Measurements from ENCODE around the gene IGLL5. TPM values are rescaled to one million over a fixed set of nuclear protein-coding genes. Genes with fewer than 3 reads are reported as not detected.

Gene IGLL5
- polyA plus RNA-seq, 6 donors from 2014 or later = 233 to 640 (median 475) TPM

DNA sequence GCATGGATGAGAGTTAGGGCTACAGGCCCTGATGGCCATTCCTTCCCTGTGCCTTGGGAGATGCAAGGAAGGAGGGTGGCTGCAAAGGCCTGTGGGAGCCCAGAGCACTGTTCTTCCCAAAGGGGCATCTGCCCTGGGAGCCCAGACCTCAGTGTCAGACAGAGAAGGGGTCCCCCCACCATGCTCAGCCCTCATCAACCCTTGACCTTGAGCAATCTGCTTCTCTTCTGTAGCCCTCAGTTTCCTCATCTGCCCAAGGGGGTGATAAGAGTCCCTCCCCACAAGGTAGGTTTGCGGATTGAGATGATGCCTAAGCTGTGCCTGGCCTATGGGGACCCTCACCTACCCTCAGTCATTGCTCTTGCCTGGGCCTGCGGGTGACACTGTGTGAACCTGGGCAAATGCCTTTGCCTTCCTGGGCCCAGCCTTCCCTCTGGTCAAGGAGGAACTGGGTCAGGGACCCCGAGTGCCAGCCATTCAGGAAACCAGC is 47.5 kb downstream of the IGLL5 start:
- Mint-ChIP-seq H3K27ac (peak overlapping the region; percentile 98 to 100 (median 100)), H3K27me3 (no peaks in the 10 kb centered on the region), H3K4me1 (peaks cover 83 to 99% (median 99%) of the 10 kb centered on the region in 3 donors), H3K9me3 (no peaks in the 10 kb centered on the region), H3K36me3 (no peaks in the 10 kb centered on the region), H3K4me3 (peak overlapping the region; percentile 59 to 87 (median 80))
- peak; percentile 5 to 6 for ATAC-seq (ENCODE audit: low read depth in 2 of 2)
- DNase-seq = no peak

DNA sequence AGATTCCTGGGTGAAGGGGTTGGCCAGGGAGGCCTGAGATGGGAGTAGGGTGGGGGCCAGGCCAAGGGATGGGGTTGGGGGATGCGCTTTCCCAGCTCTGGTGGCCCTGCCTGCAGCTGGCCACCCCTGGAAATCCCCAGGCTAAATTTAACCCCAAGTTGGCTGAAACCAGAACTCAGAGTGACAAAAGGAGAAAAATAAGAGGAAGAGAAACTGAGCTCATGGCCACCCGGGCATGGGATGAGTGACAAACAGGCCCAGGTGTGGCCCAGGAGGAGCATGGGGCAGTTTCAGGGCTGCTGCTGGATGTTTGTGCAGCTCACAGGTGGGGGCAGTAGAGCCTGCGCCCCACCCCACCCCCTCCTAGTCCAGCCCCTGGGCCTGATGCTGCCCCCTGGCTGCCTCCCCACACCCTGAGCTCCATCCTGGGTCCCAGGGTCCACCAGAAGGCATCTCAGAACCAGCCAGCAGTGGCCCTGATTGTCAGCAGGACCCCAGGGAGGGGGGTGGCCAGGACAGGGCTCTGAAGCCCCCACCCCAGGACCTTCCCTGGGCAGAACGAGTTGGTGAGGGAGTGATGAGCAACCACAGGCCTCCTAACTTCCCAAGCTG is 48.0 kb downstream of the IGLL5 start:
- H3K27me3 Mint-ChIP-seq = no peaks in the 10 kb centered on the region
- peak overlapping the region; percentile 32 to 87 (median 80) for H3K4me3 Mint-ChIP-seq
- peak overlapping the region; percentile 98 to 100 (median 100) for H3K27ac Mint-ChIP-seq
- peaks cover 84 to 99% (median 99%) of the 10 kb centered on the region in 3 donors for H3K4me1 Mint-ChIP-seq
- ATAC-seq (ENCODE audit: low read depth in 2 of 2) (peak; percentile 90 to 91), DNase-seq (peak; percentile 96)
- no peaks in the 10 kb centered on the region for H3K9me3 Mint-ChIP-seq
- H3K36me3 Mint-ChIP-seq = no peaks in the 10 kb centered on the region

DNA sequence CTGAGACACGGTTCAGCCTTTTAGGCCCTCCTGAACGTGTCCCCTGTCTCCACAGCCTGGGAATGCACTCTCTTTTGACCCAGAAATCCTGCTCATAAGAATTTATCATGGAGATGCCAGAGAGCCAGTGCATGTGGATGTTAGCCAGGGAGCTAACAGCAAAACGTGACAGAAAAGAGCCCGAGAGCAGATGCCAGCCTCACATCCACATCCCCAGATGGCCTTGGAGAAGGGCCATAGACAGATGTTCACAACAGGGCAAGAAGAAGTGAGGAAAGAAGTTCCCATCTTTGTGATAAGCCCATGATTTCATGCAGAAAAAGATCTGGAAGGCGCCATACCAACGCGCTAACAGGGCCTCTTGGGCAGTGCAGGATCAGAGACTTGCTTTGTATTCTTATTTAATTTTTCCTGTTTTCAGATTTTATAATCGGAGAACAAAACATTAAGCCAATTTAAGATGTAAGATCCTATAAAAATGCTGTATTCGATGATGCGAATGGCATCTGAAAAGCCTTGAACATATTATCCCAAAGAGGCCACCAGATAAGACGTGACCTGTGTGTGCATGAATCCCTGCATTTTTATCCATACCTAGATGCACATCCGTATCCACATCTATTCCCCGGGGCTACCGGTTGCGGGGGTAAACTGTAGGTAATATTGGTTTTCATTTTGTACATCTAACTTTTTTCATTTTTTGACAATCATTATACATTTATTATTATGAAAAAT is 48.7 kb downstream of the IGLL5 start:
- H3K27me3 Mint-ChIP-seq = no peaks in the 10 kb centered on the region
- H3K9me3 Mint-ChIP-seq = no peaks in the 10 kb centered on the region
- ATAC-seq (ENCODE audit: low read depth in 2 of 2) (no peak), DNase-seq (no peak)
- H3K27ac Mint-ChIP-seq = peak overlapping the region; percentile 98 to 100 (median 100)
- peaks cover 83 to 99% (median 99%) of the 10 kb centered on the region in 3 donors for H3K4me1 Mint-ChIP-seq
- H3K4me3 Mint-ChIP-seq = peak overlapping the region in 7 of 8 donors; percentile 32 to 87 (median 80)
- H3K36me3 Mint-ChIP-seq = no peaks in the 10 kb centered on the region

DNA sequence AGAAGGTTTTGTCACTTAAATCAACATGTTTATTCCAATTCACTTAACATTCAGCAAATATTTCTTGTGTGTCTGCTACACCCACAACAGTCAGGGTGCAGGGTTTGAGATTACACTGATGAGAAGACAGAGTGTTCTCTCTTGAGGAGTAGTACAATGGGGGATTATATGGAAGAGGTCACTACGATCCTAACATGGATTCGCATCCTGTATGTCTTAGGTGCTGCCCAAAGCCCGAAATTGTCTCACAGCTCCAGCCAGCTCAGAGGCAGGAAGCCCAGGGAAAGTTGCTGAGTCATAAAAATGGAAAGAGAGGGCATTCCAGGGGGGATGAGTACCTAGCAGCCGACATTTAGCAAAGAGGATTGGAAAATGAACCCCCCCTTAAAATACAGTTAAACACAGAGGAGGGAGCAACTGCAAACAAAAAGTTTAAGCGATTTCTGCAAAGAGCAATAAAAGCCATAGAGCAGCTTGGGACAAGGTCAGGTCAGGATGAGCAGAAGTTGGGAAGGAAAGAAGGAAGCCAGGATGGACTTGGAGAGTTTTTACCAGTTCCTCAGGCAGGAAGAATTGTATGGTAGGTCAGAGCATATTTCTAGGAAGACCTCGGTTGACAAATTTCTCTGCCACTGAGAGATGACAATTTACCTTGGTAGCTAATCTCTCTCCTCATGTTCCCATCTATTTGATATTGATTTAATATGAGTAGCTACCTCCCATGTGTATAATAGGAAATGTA is 49.5 kb downstream of the IGLL5 start:
- Mint-ChIP-seq H3K27me3 (no peaks in the 10 kb centered on the region), H3K4me3 (peak overlapping the region in 7 of 8 donors; percentile 15 to 70 (median 26)), H3K27ac (peak overlapping the region; percentile 2 to 100 (median 95)), H3K9me3 (no peaks in the 10 kb centered on the region), H3K36me3 (no peaks in the 10 kb centered on the region), H3K4me1 (peaks cover 79 to 99% (median 96%) of the 10 kb centered on the region in 3 donors)
- no peak for DNase-seq
- ATAC-seq (ENCODE audit: low read depth in 2 of 2) = no peak

DNA sequence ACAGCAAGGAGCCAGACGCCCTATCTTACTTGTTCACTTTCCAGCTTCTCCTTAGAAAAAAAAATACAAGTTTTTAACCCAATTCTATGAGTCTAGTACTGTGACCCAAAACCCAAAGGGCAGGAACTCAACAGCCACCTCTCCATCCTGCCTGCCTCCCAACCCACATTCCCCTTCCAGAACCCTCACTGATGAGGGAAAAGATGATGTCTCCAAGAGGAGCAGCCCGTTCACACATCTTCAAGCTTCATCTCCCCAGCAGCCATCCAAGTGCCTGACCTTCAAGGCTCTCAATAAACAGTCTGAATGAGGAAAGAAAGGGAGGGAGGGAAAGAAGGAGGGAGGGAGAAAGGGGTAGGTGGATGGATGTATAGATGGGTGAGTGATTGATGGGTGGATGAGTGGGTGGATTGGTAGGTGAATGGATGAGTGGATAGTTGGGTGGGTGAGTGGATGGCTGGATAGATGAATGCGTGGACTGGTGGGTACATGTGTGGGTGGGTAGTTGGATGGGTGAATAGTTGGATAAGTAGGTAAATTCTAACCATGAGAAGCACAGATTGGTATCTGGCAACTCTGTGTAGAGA is 50.4 kb downstream of the IGLL5 start:
- DNase-seq (no peak), ATAC-seq (ENCODE audit: low read depth in 2 of 2) (no peak)
- H3K4me3 Mint-ChIP-seq = peak overlapping the region in 6 of 8 donors; percentile 38 to 87 (median 58)
- H3K27ac Mint-ChIP-seq = peak overlapping the region; percentile 59 to 100 (median 96)
- peaks cover 79 to 98% (median 95%) of the 10 kb centered on the region in 3 donors for H3K4me1 Mint-ChIP-seq
- H3K27me3 Mint-ChIP-seq = no peaks in the 10 kb centered on the region
- H3K9me3 Mint-ChIP-seq = no peaks in the 10 kb centered on the region
- H3K36me3 Mint-ChIP-seq = no peaks in the 10 kb centered on the region

DNA sequence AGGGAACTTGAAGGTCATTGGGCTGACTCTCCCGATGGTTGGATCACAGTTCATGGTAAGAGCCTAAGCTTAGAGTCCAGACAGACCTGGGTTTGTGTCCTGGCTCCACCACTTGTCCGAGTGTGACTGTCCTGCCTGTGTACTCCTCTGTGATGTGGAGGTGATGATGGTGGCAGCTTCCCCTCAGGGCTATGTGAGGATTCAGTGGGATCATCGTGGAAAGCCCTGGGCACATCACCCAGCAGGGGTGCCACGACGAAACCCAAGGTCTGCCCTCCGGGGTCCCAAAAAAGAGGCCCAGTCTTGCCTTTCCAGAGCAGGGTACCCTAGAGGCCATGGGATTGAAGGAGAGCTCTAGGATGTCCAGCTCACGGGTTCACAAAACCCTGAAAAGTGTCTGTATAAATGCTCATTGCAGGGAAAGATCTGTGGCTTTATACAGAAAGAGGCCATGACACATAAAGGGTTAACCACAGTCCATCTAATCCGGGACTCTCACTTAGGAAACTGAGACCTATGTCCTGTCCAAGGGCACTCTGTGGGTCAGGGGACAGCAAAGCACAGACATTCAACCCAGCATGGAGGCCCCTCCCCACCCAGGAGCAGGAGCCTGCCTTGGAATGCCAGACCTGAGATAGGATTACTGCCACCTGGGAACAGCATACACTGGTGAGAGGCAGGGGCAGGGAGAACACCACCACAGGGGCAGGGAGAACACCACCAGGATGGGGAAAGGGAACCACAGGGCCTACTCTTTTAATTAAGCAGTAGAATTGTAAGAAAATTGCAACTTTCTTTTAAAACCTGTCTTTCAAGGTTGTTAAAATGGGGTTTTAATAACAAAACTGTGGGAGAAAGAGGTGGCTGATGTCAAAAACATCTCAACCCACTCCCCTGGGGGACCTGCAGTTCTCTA is 51.3 kb downstream of the IGLL5 start:
- ATAC-seq (ENCODE audit: low read depth in 2 of 2) = no peak
- Mint-ChIP-seq H3K4me3 (peak overlapping the region in 7 of 8 donors; percentile 1 to 92 (median 55)), H3K9me3 (no peaks in the 10 kb centered on the region), H3K4me1 (peaks cover 75 to 96% (median 95%) of the 10 kb centered on the region in 3 donors), H3K36me3 (no peaks in the 10 kb centered on the region), H3K27ac (peak overlapping the region; percentile 88 to 100 (median 96)), H3K27me3 (no peaks in the 10 kb centered on the region)
- DNase-seq = no peak

DNA sequence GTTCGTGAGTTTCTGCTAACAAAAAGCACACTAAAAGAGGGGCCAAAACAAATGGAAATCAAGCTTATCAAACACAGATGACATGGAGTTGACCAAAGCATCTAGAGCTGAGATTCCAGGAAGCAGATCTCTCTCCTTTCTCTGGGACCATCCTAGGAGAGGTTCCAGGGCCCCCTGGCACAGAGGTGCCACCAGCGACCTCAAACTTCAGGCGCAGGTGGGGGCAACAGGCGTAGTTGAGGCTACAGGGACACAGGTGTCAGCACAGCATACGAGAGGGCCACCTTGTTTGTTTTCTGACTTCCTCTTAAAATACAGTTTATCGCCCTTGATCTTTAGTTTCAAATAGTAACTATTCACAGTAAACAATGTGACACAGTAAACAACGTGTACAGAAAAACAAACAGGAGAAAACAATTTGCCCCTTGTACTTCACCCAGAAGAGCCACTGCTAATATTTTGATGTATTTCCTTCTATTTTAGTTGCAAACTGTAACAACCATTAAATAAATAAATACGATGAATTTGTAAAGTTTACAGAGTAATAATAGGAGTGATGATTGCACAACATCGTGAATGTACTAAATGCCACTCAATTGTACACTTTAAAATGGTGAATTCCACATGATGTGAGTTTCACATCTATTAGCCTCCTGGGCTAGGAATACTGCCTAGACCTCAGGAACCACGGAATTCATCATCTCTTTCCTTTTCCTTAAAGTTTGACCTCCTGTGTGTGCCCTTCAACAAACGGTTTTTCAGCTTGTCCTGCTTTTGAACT is 52.2 kb downstream of the IGLL5 start:
- peak overlapping the region in 7 of 8 donors; percentile 1 to 92 (median 76) for H3K4me3 Mint-ChIP-seq
- peak overlapping the region; percentile 88 to 100 (median 96) for H3K27ac Mint-ChIP-seq
- H3K27me3 Mint-ChIP-seq = no peaks in the 10 kb centered on the region
- ATAC-seq (ENCODE audit: low read depth in 2 of 2) (peak; percentile 3 to 18), DNase-seq (peak; percentile 53)
- H3K9me3 Mint-ChIP-seq = no peaks in the 10 kb centered on the region
- no peaks in the 10 kb centered on the region for H3K36me3 Mint-ChIP-seq
- peaks cover 73 to 94% (median 93%) of the 10 kb centered on the region in 3 donors for H3K4me1 Mint-ChIP-seq

DNA sequence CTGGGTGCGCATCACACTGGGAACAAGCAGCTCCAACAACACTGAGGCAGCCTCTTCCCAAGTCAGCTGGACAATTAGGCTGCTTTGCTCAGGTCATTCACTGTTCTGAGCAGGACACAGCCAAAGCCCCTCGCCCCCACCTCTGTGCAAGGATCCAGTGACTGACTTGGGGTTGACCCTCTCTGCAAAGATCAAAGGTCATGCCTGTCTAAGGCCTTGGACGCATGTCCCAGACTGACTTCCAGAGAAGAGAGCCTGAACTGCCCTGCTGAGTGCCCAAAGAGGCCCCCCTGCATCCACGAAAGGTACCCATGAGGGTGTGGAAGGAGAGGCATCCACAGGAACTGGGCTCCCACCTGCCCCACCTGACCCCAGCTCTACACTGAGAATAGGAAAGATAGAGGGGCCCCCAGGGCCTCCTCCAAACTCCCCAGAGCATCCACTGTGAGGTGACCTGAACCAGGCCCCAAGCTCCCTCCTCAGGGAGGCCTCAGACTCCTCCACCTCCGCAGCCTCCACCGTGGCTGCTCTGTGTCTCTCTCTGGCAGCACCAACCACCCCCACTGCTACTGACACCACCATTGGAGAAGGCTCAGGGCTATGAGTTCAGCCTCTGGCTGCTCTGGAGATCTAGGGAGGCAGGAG is 53.5 kb downstream of the IGLL5 start:
- H3K36me3 Mint-ChIP-seq = no peaks in the 10 kb centered on the region
- peak overlapping the region in 5 of 6 donors; percentile 86 to 100 (median 94) for H3K27ac Mint-ChIP-seq
- no peak for DNase-seq
- peak overlapping the region in 5 of 8 donors; percentile 7 to 83 (median 46) for H3K4me3 Mint-ChIP-seq
- no peaks in the 10 kb centered on the region for H3K27me3 Mint-ChIP-seq
- ATAC-seq (ENCODE audit: low read depth in 2 of 2) = no peak
- no peaks in the 10 kb centered on the region for H3K9me3 Mint-ChIP-seq
- H3K4me1 Mint-ChIP-seq = peaks cover 70 to 93% (median 87%) of the 10 kb centered on the region in 3 donors

DNA sequence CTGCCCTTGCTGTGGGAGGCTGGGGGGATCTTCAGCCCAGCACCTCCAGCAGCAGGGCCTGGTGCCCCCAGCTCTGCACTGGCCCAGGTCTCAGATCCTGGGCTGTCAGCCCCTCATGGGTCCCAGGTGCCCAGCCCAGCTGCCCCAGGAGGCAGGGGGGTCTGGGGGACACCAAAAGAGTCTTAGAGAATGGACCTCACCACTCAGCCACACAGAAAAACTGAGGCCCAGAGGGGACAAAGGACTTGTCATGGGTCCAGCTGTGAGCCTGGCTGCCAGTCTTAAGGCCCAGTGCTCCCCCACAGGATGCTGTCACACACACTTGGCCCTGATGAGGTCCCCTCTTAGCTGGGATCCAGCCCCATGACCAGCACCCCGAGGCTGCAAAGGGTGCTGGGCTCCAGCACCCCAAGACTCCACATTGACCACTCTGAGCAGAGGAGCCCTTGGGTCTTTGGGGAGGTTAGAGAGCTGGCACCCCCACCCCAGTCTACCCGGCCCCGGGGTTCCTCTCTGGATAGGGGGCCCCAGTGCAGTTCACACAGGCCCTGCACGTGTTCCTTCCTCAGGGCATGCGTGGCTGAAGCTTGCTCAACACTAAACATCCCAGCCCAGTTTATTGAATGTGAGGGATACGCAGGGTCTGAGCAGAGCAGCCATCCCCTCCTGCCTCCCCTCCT is 54.4 kb downstream of the IGLL5 start:
- Mint-ChIP-seq H3K9me3 (no peaks in the 10 kb centered on the region), H3K27ac (peak overlapping the region in 5 of 6 donors; percentile 58 to 100 (median 94)), H3K27me3 (no peaks in the 10 kb centered on the region), H3K4me3 (peak overlapping the region in 6 of 8 donors; percentile 13 to 84 (median 61)), H3K4me1 (peaks cover 68 to 93% (median 84%) of the 10 kb centered on the region in 3 donors), H3K36me3 (no peaks in the 10 kb centered on the region)
- no peak for DNase-seq
- peak in 1 of 2 donors; percentile 7 for ATAC-seq (ENCODE audit: low read depth in 2 of 2)

DNA sequence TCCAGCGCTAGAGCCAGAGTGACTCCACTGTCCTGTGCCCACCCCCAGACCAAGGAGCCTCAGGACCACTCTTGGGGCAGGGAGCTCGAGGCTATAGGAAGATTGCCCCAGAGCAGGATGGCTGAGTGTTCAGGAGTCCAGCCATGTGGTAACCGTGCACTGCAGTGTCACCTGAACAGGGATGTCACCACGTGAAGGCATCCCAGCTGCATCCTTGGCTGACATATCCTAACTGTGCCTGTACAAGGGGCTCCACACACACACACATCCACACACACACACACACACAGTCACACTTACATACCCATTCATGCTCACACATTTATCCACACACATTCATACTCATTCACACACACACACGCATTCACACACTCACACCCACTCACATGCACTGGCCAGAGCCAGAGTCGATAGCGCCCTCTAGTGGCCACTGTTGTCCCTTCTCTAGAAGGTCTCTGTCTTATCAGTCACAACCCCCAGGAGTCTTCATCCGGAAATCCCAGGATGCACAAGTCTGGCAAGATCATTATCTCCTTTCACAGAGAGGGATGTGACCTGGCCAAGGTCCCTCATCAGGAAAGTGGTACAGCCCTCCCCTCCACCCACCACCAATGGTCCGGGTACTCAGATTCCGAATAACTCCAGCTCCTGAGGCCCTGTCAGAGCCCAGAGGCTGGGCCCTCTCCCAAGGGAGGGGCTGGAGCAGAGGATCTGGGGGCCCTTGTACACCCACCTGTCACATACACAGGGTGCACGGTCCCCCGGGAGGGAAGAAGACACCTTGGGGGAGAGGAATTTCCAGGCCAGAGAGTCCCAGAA is 55.1 kb downstream of the IGLL5 start:
- peak; percentile 70 for DNase-seq
- peak; percentile 73 to 84 for ATAC-seq (ENCODE audit: low read depth in 2 of 2)
- peak overlapping the region; percentile 35 to 100 (median 86) for H3K27ac Mint-ChIP-seq
- no peaks in the 10 kb centered on the region for H3K36me3 Mint-ChIP-seq
- no peaks in the 10 kb centered on the region for H3K27me3 Mint-ChIP-seq
- H3K4me3 Mint-ChIP-seq = peak overlapping the region; percentile 32 to 86 (median 74)
- H3K4me1 Mint-ChIP-seq = peaks cover 67 to 91% (median 82%) of the 10 kb centered on the region in 3 donors
- H3K9me3 Mint-ChIP-seq = no peaks in the 10 kb centered on the region
